IPS-NIHi7 (cell line): Measurements from ENCODE around the gene TTC12.

ENCODE experiments used
- DNase-seq: peaks from one replicate; pipeline ENCODE4 v3.0.0; 2012; ENCODE audit warnings: mixed read lengths; ENCODE audit errors: extremely low spot score

TTC12 gene

DNA sequence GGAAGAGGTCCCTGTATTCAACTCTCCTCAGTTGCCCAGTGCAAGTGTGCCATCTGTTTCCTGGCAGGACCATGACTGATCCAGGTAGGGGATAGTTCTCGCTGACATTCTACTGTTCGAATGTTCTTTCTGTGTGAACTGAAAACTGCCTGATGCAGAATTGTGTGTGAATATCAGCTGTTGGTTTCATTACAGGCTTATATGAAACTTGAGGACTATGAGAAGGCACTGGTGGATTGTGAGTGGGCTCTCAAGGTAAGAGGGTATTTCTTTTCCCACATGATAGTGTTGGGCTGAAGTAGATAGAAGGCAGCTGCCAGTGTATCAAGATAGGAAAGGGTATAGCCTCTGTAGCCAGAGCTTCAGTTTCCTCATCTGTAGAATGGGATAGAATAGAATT, 15.3 kb downstream of the TTC12 start:
- no peak for DNase-seq

DNA sequence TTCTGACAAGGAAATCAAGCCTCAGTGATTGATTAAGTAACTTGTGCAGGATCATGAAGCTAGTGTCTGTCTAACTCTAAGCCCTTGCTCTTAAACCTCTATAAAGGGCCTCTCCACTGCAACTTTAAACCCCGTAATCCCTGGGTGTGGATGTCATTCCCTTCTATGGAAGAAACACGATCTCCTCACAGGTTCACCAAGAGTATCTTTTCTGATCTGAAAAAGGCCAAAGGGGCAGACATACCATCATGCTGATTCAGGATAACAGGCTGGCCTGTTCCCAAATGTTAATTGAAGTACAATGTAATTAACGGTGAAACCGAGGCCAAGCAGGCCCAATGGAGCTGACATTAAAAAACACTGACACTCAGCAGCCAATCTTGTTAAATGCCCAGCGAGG, 17.1 kb downstream of the TTC12 start:
- DNase-seq: no peak

GRCh38 chr11:113332023-113332422, 17.6 kb downstream of the TTC12 start:
- no peak for DNase-seq

DNA sequence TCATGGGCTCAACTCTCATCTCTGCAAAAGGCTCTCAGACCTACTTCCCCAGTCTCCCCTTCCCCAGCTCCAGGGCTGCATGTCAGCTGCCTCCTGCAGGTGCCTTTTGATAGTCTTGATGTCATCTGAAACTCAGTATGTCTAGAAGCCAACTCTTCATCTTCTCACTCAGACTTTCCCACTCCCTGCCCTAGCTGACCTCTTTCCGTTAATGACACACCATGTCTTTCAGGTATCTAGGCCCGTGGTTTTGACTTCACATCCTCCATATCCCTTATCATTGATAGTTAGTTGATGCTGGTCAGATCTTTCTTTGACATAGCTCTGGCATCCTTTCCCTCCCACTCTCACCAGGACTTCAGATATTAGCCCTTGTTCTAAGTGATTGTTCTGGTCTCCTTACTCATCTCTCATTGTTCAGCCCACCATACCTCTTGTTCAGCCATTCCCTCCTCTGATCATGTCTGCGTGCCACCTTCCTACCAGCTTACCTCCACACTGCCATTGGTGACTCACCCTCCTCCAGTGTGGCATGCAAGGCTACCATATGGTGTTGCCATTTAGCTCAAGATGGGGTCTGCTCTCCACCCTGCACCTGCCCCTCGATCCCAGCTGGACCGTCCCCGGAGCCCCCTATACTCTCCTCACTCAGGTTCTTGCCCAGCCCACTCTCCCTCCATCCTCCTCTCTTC, 18.4 kb downstream of the TTC12 start:
- no peak for DNase-seq

- DNase-seq: no peak
Measured at GRCh38 chr11:113334183-113334582, 19.8 kb downstream of the TTC12 start.

- DNase-seq: peak; percentile 70
Measured at GRCh38 chr11:113338730-113339129, 24.3 kb downstream of the TTC12 start.

GRCh38 chr11:113339929-113340589, 25.7 kb downstream of the TTC12 start:
- no peak for DNase-seq

GRCh38 chr11:113341388-113342165, 27.2 kb downstream of the TTC12 start:
- no peak for DNase-seq

DNA sequence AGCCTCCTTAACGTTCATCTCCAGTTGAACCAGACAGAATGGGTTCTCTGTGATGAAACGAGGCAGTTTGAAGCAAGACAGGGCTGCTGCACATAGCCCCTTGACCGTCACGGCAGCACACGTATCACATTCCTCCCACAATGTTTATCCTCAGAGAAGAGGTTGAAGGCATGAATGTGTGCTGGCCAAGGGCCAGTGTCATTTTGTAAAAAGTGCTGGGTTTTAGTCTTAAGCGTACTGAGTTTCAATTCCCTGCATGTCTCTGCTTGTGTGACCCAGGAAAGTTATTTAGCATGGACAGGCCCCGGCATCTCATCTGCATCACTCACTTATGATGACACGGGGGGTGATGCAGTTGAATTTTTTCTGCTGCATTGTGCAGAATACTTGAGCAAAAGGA, 31.6 kb downstream of the TTC12 start:
- DNase-seq: no peak

GRCh38 chr11:113349528-113349927, 35.1 kb downstream of the TTC12 start:
- no peak for DNase-seq

GRCh38 chr11:113350336-113351067, 36.1 kb downstream of the TTC12 start:
- no peak for DNase-seq

DNA sequence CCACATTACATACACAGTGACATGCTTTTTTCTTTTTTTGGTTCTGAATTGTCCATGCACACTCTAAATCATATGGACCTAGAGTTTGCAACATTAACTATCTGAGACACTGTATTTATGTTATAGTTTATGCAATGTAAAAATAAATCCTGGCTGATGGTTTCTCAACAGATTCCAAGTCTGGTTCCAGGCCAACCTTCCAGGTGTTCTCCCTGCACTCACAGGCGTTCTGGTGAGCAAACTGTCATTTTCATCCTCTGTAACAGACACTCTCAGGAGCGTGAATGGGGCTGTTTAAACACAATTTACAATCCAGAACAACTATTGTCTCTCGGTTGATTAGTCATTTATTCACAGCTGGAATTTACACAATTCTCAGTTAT, 36.7 kb downstream of the TTC12 start:
- no peak for DNase-seq

- DNase-seq: no peak
Measured at GRCh38 chr11:113351480-113351879, 37.1 kb downstream of the TTC12 start.

DNA sequence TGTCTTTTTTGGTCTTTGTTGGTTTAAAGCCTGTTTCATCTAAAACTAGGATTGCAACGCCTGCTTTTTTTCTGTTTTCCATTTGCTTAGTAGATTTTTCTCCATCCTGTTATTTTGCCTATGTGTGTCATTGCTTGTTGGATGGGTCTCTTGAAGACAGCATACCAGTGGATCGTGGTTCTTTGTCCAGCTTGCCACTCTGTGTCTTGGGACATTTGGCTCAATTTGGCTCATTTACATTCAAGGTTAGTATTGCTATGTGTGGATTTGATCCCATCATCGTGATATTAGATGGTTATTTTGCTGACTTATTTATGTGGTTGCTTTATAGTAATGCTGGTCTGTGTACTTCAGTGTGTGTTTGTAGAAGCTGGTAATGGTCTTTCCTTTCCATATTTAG, 41.8 kb downstream of the TTC12 start:
- DNase-seq: no peak

GRCh38 chr11:113363406-113363805, 49.0 kb downstream of the TTC12 start:
- DNase-seq: no peak

GRCh38 chr11:113363996-113364641, 49.7 kb downstream of the TTC12 start:
- DNase-seq: no peak

GRCh38 chr11:113365895-113366294, 51.5 kb downstream of the TTC12 start:
- no peak for DNase-seq

DNA sequence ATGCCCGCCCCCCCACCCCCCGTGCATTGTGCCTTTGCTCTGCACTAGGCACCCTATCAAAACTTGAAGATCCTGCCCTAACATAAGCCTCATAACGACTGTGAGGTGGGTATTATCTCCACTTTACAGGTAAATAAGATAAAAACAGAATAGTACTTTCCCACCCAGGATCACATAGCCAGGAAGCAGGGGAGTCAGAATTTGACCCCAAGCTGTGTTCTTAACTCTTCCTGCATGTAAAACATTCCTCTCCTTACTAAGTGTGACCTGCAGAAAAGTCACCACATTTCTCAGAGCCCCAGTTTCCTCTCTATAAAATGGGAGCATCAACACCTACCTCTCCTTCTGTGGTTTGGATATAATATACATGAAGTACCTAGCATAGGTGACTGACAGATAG, 55.0 kb downstream of the TTC12 start:
- no peak for DNase-seq

GRCh38 chr11:113370634-113371033, 56.3 kb downstream of the TTC12 start:
- no peak for DNase-seq

DNA sequence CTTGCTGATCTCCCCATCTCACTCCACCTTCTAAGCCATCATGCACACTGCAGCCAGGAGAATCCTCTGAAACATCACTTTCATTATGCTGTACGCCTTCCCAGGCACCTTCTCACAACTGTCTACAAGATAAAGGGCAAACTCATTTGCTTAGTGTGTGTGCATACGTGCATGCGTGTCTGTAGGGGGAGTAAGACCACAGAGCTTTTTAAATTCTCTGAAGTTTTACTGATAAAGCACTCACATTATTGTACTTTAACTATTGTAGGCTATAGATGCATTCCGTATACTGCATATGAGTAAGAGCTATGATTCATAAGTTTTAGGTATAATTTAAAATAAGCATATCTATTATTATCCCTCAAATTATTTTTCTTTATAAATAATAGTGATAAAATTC, 57.9 kb downstream of the TTC12 start:
- no peak for DNase-seq

DNA sequence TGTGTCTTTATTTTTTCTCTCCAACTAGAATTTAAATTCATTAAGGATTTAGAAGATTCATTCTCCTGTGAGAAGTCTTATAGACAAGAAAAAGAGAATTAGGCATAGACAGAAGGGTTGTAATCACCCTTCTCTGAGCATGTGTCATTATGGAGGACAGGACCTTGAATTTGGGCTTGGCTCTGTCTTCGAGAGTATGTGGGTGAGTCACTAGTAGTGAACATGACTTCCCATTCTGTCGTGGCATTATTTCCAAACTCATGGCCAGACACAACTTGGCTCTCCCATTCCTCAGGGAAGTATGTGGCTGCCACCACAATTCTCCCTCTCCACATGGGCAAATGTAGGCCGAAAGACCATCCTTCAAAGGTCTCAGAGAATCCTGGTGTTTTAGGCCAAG, 58.9 kb downstream of the TTC12 start:
- DNase-seq: no peak
